Lower lobe of right lung (tissue), 2 donors: Measurements from ENCODE around the gene COMMD9. TPM values are rescaled to one million over a fixed set of nuclear protein-coding genes. Genes with fewer than 3 reads are reported as not detected.

ENCODE experiments used
- ATAC-seq, 2 donors: fragments of 200-7000 bp; cut with Tn5 transposase; one replicate each; pipeline ENCODE4 v1.9.1; 2020 to 2022; ENCODE audit warnings: mild to moderate bottlenecking in 2 of 2, moderate library complexity in 2 of 2
- DNase-seq: peaks from one replicate; pipeline ENCODE4 v3.0.0-alpha.2; 2020
- H3K27ac ChIP-seq: fragments of 200-600 bp; one replicate; pipeline ENCODE4 v1.8.0; 2022
- H3K27me3 ChIP-seq: fragments of 200-600 bp; one replicate; pipeline ENCODE4 v1.8.0; 2022; ENCODE audit warnings: low read depth
- H3K36me3 ChIP-seq: fragments of 200-600 bp; one replicate; pipeline ENCODE4 v1.8.0; 2022; ENCODE audit warnings: mild to moderate bottlenecking
- H3K4me1 ChIP-seq: fragments of 200-600 bp; one replicate; pipeline ENCODE4 v1.8.0; 2022
- H3K4me3 ChIP-seq: fragments of 200-600 bp; one replicate; pipeline ENCODE4 v1.8.0; 2022; ENCODE audit warnings: mild to moderate bottlenecking
- H3K9me3 ChIP-seq: fragments of 200-600 bp; one replicate; pipeline ENCODE4 v1.8.0; 2022
- CTCF ChIP-seq: fragments of 200-600 bp; IDR thresholded peaks from one replicate; pipeline ENCODE4 v1.8.0; 2022; ENCODE audit warnings: antibody characterized with exemption, mild to moderate bottlenecking
- intact Hi-C: fragments of 100-400 bp; cut with DNase I; formaldehyde crosslinking; loops from one replicate; pipeline ENCODE4 v1.11.0; 2022
- total RNA-seq: library from RNA; stranded (reverse); fragmentation: NEBNext Ultra II Directional; extraction: Animal tissue kit (Norgen Biotek cat#: 25700); gene quantifications from one replicate; pipeline ENCODE4 v1.2.1, GENCODE V29; 2021
- donor health status: DM: no; HTN: yes; CAD: no; lungs with severe emphysema.

Gene COMMD9
- total RNA-seq, 1 donor from 2014 or later: 85.7 TPM

- H3K4me1 ChIP-seq: no peaks in the 10 kb centered on the region
Observed at GRCh38 chr11:36238036-36238631, 51.1 kb downstream of the COMMD9 start.

GRCh38 chr11:36237391-36237790 is 51.8 kb downstream of the COMMD9 start:
- no peak for TF ChIP-seq CTCF
- H3K27ac ChIP-seq: no peak overlapping the region
- peak in 1 of 2 donors; percentile 22 for ATAC-seq
- no peaks in the 10 kb centered on the region for H3K36me3 ChIP-seq
- H3K4me3 ChIP-seq: no peak overlapping the region
- no peak for DNase-seq
- intact Hi-C loops: no loop called here
- H3K9me3 ChIP-seq: no peaks in the 10 kb centered on the region
- H3K4me1 ChIP-seq: no peaks in the 10 kb centered on the region
- H3K27me3 ChIP-seq: no peaks in the 10 kb centered on the region

More at GRCh38 chr11:36238036-36238631, 51.1 kb downstream of the COMMD9 start:
- DNase-seq (no peak), ATAC-seq (no peak)
- Histone ChIP-seq H3K9me3 (no peaks in the 10 kb centered on the region), H3K27ac (no peak overlapping the region), H3K4me3 (no peak overlapping the region), H3K27me3 (no peaks in the 10 kb centered on the region), H3K36me3 (no peaks in the 10 kb centered on the region)
- no peak for TF ChIP-seq CTCF
- intact Hi-C loops: no loop called here

GRCh38 chr11:36235750-36236149 is 53.5 kb downstream of the COMMD9 start:
- Histone ChIP-seq H3K4me3 (no peak overlapping the region), H3K4me1 (no peaks in the 10 kb centered on the region), H3K27me3 (no peaks in the 10 kb centered on the region), H3K27ac (no peak overlapping the region), H3K36me3 (no peaks in the 10 kb centered on the region), H3K9me3 (no peaks in the 10 kb centered on the region)
- ATAC-seq: no peak
- intact Hi-C loops: no loop called here
- DNase-seq: no peak
- TF ChIP-seq CTCF: no peak

DNA sequence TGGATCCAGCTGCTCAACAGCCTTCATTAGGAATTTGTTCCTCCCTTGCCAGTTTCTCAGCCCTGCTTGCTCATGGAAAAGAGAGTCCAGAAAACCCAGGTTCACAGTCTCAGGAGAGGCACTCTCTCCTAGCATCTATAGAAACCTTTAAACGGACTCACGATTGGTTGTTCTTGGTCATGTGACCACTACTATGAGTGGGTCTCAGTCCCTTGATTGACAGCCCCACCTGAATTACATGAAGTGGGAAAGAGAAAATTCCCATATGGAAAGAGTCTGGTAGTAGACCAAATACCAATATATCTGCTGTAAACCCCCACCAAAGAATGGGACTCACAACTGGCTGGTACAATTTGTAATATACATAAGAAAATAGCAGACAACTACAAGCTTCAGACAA is 54.4 kb downstream of the COMMD9 start:
- DNase-seq: no peak
- no peak for TF ChIP-seq CTCF
- Histone ChIP-seq H3K4me1 (no peaks in the 10 kb centered on the region), H3K27me3 (no peaks in the 10 kb centered on the region), H3K36me3 (no peaks in the 10 kb centered on the region), H3K4me3 (no peak overlapping the region), H3K9me3 (no peaks in the 10 kb centered on the region), H3K27ac (no peak overlapping the region)
- intact Hi-C loops: no loop called here
- no peak for ATAC-seq

DNA sequence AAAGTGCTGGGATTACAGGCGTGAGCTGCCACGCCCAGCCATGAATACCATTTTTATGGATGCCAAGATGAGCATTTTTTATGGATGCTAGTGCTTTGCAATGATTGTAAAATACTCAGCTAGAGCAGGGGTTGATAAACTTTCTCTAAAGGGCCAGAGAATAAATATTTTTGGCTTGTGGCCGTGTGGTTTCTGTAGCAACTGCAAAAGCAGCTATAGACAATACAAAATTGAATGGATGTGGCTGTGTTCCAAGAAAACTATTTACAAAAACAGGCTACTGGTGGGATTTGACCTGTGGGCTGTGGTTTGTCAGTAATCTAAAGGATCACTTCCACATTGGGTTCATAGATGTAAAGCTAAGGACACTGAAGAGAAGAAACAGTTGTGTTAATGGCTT is 56.0 kb downstream of the COMMD9 start:
- H3K4me3 ChIP-seq: no peak overlapping the region
- no peaks in the 10 kb centered on the region for H3K4me1 ChIP-seq
- H3K36me3 ChIP-seq: no peaks in the 10 kb centered on the region
- DNase-seq (no peak), ATAC-seq (no peak)
- H3K27me3 ChIP-seq: no peaks in the 10 kb centered on the region
- intact Hi-C loops: no loop called here
- no peak for TF ChIP-seq CTCF
- no peaks in the 10 kb centered on the region for H3K9me3 ChIP-seq
- no peak overlapping the region for H3K27ac ChIP-seq
